ENCODE results near the gene FSTL5.

FSTL5 gene

DNA sequence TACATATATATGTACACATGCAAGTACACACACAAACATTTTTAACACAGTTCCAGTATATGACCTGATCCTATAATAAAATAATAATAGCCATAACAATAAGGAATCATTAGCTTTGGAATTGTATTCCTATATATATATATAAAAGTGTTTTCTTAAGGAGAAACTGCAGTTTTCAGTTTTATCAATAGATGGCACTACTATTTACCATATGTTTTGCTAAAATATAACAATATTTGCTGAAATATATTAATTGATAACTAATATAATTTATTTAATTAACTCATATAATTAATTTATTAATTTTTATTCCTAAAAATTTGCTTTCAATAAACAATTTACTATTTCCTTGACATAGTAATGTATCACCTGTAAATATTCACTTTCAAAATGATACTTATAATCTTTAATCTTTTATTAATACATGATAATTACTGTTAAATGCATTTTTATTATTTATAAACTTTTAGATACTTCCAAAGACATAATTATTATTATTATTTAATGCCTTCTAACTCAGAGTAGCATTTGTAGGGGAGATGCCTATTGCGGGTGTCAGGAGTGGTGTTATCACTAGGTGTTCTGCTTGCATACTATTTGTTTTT, 599.5 kb downstream of the FSTL5 start:
- DNase-seq: peak; percentile 1 to 43

DNA sequence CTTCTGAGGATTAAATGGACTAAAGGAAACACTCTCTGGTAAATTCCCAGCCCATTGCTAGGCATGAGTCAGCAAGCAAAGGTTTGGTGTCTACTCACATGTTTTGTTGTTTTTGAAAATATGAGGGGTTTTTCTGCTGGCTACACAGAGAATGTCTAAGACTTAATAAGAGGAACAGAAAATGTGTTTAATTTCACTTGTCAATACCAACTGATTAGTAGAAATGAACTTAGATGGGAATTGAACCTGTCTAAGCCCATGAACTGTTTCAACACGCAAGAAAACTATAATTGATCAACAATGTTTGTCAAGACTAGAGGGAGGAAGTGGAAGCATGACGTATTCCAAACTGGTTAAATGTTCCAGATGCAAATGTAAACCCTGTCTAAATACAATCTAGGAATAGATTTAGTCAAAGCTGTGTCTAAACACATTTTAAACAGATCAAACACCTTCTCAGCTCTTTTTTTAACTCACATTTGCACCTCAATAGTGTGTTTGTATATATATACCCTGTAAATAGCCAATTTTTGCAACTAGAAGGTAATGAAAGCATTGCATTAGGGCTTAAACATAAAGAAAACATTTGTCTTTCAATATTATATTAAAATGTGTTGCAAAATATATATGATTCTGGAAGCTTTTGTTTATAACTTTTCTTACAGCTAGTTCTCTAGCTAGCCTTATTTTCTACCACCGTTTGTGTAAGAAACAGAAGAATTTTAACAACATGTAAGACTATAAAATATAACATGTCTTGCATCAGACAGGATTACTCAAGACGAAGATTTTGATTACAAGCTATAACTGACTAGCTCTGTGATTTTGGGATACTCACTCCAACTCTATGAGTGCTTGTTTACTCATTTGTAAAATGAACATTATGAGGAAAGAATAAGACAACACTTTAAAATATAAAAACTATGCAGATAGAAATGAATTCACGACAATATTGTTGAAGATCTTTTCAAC, 607.8 kb downstream of the FSTL5 start:
- DNase-seq: no peak

GRCh38 chr4:161554372-161554990, 609.3 kb downstream of the FSTL5 start:
- no peak for DNase-seq

DNA sequence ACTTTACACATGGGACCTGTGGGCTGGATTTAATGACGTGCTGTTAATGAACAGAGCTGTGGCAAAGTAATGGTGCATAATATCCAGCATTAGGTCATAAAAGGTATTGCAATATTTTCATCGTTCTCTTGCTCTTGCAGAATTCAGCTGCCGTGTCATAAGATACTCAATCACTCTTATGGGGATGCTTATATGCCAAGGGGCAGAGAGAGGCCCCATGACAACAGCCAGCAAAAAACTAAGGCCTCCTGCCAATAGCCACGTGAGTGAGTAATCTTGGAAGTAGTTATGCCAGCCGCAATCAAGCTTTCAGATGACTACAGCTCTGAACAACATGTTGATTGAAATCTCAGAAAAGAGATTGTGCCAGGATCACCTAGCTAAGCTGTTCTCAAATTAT, 616.9 kb downstream of the FSTL5 start:
- DNase-seq: no peak

GRCh38 chr4:161540265-161540664, 623.5 kb downstream of the FSTL5 start:
- no peak for DNase-seq

GRCh38 chr4:161538941-161539340, 624.9 kb downstream of the FSTL5 start:
- no peak for DNase-seq

DNA sequence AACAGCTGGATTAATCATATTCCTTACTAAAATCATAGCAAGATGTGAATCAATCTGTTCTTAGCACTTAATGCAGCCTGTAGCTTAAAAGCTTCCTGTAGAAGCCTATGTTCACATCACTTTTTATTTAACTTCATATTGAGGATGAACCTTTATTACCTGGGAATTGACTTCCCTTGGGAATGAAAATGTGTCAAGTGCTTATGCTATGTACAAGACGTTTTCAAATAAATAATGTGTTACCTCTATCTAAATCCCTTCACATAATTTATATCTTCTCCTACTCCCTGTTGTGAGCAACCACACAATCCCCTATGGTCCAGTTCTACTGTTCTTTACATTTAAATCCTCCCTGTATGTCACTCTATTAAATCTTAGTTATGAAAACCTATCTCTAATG, 633.1 kb downstream of the FSTL5 start:
- no peak for DNase-seq

GRCh38 chr4:161525121-161525520, 638.7 kb downstream of the FSTL5 start:
- no peak for DNase-seq

- no peak for DNase-seq
Observed at GRCh38 chr4:161522031-161522430, 641.8 kb downstream of the FSTL5 start.

DNA sequence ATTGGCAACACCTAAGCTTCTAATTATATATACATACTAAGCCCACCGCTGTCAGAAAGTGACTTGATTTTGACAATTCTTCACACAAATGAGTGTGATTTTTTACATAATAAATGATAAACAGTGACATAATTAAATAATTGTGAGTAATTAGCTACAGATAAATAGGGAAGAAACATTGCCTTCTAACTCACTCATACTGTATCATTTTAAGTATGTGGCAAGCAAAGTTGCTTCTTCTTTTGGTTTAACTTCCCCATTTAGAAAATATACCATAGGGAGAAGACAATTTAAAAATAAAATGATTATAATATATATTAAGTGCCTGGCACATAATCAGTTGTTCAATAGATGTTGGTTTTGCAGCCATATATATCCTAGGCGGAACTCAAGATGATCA, 644.2 kb downstream of the FSTL5 start:
- DNase-seq: peak; percentile 51 to 59

DNA sequence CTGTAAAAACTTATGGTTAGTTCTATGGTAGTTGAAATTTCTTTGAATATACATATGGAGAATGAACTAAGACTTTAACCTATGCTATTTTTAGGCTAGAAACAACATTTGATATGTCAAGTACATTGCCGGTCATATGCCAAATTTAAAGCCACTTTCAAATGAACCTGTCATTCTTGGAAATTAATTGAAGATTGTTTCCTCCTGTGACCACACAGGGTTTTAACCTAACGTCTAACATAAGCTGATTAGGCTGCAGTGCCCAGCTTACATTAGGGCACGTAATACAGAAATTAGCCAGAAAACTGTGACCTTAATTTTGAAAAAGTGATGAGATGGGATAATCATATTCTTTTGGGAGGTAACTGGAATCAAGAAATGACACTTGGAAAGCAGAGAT, 645.9 kb downstream of the FSTL5 start:
- DNase-seq: no peak

DNA sequence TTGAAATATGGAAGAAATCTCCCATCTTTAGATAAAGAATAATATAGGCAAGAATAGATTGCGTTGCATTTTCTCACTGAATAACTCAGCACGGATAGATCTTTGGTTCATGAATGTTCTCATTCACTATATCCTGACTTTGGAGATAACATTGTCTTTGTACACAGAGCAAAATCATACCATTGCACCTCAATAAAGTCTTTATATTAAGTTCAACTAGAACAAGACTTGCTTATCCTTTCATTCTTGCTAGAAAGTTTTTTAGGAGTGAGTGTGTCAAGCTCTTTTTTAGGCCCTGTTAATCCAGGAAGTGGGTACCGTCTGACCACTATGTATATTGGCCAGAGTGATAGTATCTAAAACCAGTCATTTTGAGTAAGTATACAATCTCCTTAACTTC, 658.7 kb downstream of the FSTL5 start:
- DNase-seq: no peak

GRCh38 chr4:161498155-161498554, 665.6 kb downstream of the FSTL5 start:
- no peak for DNase-seq

GRCh38 chr4:161486461-161486860, 677.3 kb downstream of the FSTL5 start:
- peak; percentile 27 to 54 for DNase-seq

DNA sequence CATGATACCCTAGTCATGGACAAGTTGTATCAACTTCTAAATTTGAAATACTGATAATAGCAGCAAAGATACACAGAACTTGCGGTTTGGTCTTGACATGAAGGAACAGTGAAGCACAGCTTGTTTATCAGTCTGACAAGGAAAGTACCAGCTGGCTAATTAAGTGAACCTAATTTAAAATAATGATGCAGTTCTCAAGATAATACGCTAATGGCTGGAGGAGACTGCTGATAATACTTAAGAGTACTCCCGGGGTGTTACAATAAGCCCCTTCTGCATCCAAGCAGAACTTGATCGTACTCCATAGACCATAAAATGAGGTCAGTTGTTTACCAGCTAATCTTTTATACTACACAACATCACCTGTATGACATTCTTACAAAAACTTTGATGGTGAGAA, 697.5 kb downstream of the FSTL5 start:
- no peak for DNase-seq

GRCh38 chr4:161463436-161463835, 700.4 kb downstream of the FSTL5 start:
- no peak for DNase-seq

DNA sequence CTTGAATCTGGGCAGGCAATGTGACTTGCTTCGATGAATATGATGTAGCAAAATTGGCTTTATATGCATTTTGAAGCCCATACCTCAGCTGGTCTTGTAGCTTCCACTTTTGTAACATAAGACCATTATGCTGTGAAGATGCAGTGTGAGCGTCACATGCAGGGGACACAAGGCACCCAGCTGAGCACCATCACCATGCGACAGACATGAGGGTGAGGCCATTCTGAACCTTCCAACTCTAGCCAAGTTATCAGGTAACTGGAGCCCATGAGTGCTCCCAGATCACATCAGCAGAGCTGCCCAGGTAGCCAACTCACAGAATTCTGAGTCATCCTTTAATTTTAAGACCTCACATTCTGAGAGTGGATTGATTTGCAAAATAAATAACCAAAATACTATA, 705.9 kb downstream of the FSTL5 start:
- no peak for DNase-seq

DNA sequence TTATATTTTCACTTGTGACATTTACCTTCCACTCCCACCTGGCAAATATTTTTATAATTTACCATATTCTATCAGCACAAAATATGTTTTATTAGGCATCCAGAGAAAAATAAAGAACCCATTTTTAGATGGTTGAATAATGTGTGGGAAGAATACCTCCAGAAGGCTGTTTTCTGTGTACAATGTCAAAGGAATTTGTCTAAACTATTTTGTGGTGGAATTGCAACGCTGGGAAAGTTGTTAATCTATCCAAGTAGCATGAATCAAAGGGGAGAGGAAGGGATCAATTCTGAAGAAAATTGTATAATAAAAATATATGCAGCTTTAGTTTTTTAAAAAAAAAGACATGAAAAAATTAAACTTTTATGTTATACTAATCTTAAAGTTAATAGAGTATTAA, 706.5 kb downstream of the FSTL5 start:
- DNase-seq: no peak

DNA sequence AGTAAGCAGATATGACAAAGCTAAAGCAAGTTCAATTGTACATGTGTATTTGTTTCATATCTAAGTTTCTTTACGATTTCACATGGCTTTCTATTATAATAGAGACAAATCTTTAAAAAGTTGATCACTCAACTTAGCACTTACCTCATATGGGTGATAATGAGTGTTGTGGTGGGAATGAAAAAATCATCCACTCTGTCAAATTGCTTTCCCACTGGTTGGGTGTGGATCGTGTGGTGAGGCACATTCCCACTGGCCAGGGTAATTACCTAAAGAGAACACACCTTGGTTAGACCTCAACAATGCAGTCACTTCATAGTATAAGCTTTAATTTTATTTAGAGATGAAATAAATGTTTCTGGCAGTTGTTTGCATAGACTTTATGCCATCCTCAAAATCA, 708.9 kb downstream of the FSTL5 start:
- no peak for DNase-seq

DNA sequence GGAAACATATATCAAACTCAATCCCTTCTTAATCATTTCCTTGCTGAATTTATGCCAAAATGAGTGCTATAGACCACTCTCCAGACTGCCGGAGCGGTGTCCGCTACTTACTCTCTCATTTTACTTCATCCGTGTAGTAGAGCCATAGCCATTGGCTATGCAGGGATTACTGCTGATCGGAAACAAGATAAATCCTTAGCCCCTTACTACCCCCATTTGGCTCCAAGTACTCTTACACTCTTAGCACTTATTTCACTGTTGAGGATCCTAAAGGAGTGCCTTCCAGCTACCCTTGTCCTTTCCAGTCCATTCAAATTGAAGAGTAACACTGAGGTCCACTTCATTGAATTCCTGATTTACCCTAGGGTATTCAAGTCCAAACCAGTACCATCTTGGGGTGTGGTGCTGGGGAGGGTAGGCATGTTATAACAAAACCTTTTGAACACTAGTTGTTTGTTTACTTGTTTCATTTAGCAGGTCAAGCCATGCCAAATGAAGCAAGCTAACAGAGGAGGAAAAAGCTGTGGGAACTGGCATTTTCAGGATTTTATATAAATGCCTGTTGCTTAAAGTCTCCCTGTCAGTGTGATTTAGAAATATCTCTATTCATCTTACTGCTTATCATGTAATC, 715.1 kb downstream of the FSTL5 start:
- DNase-seq: no peak

DNA sequence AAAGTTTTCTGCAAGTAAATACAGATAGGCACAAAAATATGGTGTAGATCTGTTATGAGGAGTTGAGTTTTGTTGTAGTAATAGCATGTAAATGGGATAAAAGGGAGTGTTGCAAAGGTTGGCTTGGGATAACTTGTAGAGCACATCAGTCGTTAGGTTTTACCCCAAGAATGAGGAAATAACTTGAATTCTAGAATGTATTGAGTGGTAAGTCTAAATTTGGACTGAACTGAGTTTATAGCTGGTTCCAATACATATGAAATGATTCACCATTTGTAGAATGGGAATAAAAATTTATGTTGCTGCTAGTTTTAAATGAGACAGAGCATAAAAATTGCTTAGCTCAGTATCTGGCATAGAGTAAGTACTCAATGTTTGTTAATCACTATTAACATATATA, 719.2 kb downstream of the FSTL5 start:
- no peak for DNase-seq

DNA sequence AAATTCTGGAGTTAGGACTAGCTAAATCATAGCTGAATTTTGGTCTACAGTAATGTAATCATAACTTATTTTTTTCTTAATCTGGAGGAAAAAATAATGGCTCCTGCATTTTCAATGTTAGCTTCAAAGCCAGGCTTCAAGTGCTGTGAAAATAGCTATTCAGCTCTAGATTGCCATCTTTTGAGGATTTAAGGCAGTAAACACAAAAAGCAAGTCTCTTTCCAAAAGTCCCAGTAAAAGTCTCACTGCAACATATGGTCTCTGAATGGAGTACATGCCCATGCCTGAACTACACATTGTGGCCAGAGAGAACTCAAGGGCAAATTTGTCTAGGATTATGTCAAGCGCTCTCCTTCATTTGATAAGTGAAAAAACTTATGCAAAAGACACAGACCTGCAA, 720.9 kb downstream of the FSTL5 start:
- DNase-seq: no peak

DNA sequence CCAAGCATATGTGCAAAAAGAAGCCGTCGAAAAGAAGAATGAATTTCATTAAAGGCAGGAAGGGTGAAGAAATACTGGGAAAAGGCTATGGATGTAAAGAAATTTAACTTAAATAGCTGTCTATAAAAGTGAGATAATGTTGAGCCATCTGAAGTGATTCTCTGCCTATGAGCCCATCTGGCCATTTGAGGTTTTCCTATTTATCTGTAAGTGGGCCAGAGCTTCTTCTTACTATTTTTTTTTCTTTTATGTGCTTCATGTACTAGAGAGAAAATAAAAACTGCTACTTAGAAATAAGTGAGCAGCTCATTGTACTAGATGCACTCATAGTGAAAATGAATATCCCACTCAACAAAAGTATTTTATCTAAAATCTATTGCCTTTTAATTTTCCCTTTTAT, 725.7 kb downstream of the FSTL5 start:
- no peak for DNase-seq
